ENCODE data around the gene HABP4. TPM values are rescaled to one million over a fixed set of nuclear protein-coding genes. Genes with fewer than 3 reads are reported as not detected.

The HABP4 gene
- total and polyA plus RNA-seq, 9 of the 15 experiments (the other 6 are each of a cell fraction or from before 2014, with no cell fraction given) = 0.38 to 2.4 (median 1.9) TPM

- TF ChIP-seq BCLAF1 (IDR thresholded peaks at IDR 0.05; ENCODE audit: borderline replicate concordance in 1 of 2, control insufficient read depth in 1 of 2, low read depth in 2 of 2, low read length in 1 of 2) = no peak
- TF ChIP-seq SNAPC5 (CRISPR knock-in tag; IDR thresholded peaks at IDR 0.05) = peak; percentile 79
- peak; percentile 96 for TF ChIP-seq CREB5 (CRISPR knock-in tag; IDR thresholded peaks at IDR 0.05)
- TF ChIP-seq KLF16 (IDR thresholded peaks at IDR 0.05) = no peak
- TF ChIP-seq E2F1 (CRISPR knock-in tag; IDR thresholded peaks at IDR 0.05) = no peak
- no peak for TF ChIP-seq FOXK2 (conservative IDR thresholded peaks at IDR 0.05 in 1 of 2, IDR thresholded peaks at IDR 0.05 in 1 of 2; ENCODE audit: low read depth in 2 of 2)
- peak; percentile 53; the same call in 1 of the 2 replicates for TF ChIP-seq JUND (IDR thresholded peaks at IDR 0.05; ENCODE audit: borderline replicate concordance, low read depth, low read length)
- peak; percentile 90; the same call in 2 of the 3 replicates for TF ChIP-seq JUND (tag; IDR thresholded peaks at IDR 0.05; ENCODE audit: borderline replicate concordance, low read depth, low read length)
- TF ChIP-seq MBD2 (IDR thresholded peaks at IDR 0.05; ENCODE audit: borderline replicate concordance, low read depth) = no peak
- no peak for TF ChIP-seq TAF9B (IDR thresholded peaks at IDR 0.05; ENCODE audit: partially characterized antibody)
- peak; percentile 94 for TF ChIP-seq PHB (CRISPR knock-in tag; IDR thresholded peaks at IDR 0.05)
- TF ChIP-seq YY1 (IDR thresholded peaks at IDR 0.05; ENCODE audit: borderline replicate concordance in 1 of 3, control insufficient read depth in 1 of 3, extremely low read depth in 1 of 3, insufficient read depth in 3 of 3, insufficient read length in 1 of 3, insufficient replicate concordance in 2 of 3, low read depth in 1 of 3, low read length in 2 of 3) = peak in 2 of 3 experiments; percentile 52 to 84
- peak; percentile 99 for TF ChIP-seq ZNF175 (CRISPR knock-in tag; IDR thresholded peaks at IDR 0.05; ENCODE audit: low read depth)
- TF ChIP-seq NFYB (IDR thresholded peaks at IDR 0.05; ENCODE audit: extremely low read depth, insufficient read length) = no peak
- TF ChIP-seq NR1H2 (CRISPR knock-in tag; IDR thresholded peaks at IDR 0.05) = no peak
- no peak for TF ChIP-seq ZBTB7A (IDR thresholded peaks at IDR 0.05; ENCODE audit: borderline replicate concordance, control insufficient read depth, low read depth, low read length)
- TF ChIP-seq ELK3 (CRISPR knock-in tag; IDR thresholded peaks at IDR 0.05) = peak; percentile 95
- no peak for TF ChIP-seq RUNX1 (IDR thresholded peaks at IDR 0.05; ENCODE audit: low read depth)
- TF ChIP-seq BCOR (IDR thresholded peaks at IDR 0.05) = no peak
- no peak for TF ChIP-seq FOXP1 (CRISPR knock-in tag; IDR thresholded peaks at IDR 0.05)
Measured at GRCh38 chr9:96420468-96421219, 29.3 kb upstream of the HABP4 start (continued).
